AG09319 (cell line): ENCODE results near the gene ENHO.
"Not testable (repeated sequence)": the region's sequence is repeated elsewhere in the genome, so short reads cannot be mapped to it uniquely, and the experiment has no call there.

ENCODE experiments used
- DNase-seq: peaks from one replicate; pipeline ENCODE4 v3.0.0-alpha.2; 2010; ENCODE audit warnings: low read depth; ENCODE audit errors: extremely low read depth
- TF ChIP-seq, protein P1 (sequence below): IDR thresholded peaks from 2 replicates; pipeline ENCODE4 v1.5.1; 2011; ENCODE audit warnings: low read depth, mild to moderate bottlenecking, inconsistent platforms, low read length, moderate library complexity

The ENHO gene

DNA sequence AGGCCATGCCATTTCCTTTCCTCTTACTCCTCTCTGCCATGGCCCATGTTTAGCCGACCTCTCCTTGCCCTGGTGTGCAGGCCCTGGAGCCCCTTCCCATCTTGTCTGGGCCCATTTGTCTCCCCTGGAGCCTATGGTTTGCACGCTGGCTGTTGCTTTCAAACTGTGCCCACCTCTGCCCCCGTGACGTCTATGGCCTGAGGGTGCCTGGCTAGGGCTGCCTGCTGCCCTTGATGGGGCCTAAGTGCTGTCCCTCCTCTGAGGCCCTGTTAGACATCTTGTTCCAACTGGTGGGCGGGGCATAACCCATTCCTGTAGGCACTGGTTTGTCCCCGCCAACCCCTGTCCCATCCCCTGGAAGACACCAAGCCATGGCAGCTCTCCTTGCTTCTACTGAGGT is 22.7 kb upstream of the ENHO start:
- DNase-seq = no peak
- TF ChIP-seq, protein P1, sequence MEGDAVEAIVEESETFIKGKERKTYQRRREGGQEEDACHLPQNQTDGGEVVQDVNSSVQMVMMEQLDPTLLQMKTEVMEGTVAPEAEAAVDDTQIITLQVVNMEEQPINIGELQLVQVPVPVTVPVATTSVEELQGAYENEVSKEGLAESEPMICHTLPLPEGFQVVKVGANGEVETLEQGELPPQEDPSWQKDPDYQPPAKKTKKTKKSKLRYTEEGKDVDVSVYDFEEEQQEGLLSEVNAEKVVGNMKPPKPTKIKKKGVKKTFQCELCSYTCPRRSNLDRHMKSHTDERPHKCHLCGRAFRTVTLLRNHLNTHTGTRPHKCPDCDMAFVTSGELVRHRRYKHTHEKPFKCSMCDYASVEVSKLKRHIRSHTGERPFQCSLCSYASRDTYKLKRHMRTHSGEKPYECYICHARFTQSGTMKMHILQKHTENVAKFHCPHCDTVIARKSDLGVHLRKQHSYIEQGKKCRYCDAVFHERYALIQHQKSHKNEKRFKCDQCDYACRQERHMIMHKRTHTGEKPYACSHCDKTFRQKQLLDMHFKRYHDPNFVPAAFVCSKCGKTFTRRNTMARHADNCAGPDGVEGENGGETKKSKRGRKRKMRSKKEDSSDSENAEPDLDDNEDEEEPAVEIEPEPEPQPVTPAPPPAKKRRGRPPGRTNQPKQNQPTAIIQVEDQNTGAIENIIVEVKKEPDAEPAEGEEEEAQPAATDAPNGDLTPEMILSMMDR = no peak

DNA sequence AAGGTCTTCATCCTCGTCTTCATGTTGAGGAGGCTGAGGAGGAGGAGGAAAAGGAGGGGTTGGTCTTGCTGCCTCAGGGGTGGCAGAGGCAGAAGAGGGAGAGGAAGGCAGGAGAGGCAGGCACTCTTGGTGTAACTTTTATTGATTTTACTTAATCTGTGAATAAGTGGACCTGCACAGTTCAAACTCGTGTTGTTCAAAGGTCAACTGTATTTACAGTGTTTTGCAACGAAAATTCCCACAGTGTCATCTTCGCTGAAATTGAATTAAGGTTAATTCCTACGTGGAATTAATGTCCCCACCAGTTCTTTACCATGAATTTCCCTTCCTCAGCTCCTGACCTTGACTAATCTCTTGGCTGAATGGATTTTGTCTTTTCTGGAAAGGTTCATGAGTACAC is 21.2 kb upstream of the ENHO start:
- no peak for DNase-seq

DNA sequence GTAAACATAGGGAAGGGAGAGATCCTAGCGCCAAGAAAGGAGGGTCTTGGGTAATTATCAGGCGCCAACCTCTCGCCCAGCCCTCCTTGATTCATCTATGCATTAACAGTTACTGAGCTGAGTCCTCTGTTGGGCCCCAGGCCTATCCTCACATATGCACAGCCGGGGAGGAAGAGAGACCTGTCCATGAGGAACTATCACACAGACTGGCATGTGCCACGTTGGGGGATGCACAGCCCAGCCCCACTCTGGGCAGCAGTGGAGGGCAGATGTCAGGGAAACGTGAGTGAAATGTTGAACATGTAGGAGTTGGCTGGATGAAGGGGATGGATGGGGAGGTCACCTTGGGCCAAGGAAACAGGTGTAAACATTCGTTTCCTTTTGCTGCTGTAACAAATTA is 18.8 kb upstream of the ENHO start:
- TF ChIP-seq, protein P1 = no peak
- DNase-seq = no peak

More for the DNA sequence above, 21.2 kb upstream of the ENHO start:
- TF ChIP-seq, protein P1 = no peak

DNA sequence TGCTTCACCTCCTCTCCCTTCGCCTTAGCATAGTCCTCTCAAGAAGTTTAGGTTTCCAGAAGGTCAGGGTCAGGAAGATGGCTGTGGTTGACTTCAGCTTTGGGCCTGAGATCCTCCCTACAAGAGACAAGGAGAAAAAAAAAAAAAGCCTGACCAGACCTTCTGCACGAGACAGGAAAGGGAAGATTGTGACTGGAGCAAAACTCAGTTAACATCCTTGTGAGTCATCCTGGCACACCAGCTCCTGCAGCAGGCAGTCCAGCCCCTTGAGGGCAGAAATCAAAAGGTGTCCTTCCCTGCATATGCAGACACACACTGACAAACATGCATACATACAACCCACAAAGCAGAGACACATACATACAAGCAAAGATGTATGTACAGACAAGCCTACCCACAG is 18.0 kb upstream of the ENHO start:
- TF ChIP-seq, protein P1 = no peak
- DNase-seq = no peak

DNA sequence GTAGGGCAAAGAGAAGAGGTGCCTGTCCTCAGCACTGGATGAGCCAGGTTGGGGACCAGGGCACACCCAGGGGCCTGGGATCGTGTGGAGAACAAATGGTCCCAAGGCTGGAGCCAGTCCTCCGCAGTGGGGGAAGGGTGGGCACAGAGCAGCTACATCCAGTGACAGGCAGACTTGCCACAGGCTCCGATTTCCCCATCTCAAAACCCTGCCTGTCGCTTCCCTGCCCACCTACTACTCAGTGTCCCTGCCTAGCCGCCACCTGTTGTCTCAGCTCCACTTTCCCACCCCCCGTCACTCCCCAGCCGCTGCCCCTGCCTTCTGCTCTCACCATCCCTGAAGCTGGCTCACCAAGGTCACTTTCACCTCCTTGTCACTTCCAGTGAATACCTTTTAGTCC is 13.9 kb upstream of the ENHO start:
- TF ChIP-seq, protein P1 = no peak
- no peak for DNase-seq

DNA sequence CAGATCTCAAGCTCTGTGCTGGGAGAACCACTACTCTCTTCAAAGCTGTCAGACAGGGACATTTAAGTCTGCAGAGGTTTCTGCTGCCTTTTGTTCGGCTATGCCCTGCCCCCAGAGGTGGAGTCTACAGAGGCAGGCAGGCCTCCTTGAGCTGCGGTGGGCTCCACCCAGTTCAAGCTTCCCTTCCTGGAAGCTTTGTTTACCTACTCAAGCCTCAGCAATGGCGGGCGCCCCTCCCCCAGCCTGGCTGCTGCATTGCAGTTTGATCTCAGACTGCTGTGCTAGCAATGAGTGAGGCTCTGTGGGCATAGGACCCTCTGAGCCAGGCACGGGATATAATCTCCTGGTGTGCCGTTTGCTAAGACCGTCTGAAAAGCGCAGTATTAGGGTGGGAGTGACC is 9.3 kb upstream of the ENHO start:
- not testable (repeated sequence) for DNase-seq

DNA sequence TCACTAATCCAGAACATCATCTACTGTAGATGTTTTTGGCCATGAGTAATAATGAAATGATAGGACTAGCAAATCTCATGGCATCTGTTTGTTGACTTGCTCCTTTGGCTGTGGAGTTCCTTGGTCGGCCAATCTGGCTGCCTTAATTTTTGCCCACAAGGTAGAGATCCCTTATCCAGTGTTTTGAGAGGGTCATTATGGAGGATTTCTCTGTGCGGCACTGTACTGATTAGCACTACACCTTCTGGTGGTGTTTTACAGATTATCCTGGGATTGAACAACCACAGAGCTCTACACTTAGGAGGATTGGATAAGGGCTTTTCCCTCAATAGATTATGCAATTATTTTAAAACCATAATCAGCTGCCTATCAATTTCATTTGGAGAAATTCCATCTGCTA is 3.2 kb upstream of the ENHO start:
- DNase-seq = no peak
- TF ChIP-seq, protein P1 = no peak

DNA sequence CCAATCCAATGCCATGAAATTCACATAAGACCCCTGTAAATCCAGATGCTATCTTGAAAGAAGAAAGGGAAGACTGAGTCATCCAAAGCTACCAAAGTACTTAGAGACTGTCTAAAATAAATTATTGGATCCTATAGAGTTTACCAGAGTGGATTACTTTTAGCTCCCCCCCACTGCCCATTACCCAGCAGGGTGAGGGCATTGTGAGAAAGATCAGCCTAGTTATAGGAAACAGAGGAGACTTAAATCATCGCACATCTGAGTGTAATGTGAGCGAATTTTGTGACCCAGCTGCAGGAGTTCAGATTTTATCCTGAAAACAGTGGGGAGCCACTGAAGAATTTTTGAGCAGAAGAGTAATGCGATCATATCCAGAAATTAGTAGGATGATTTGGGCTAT is 1.6 kb upstream of the ENHO start:
- TF ChIP-seq, protein P1 = no peak
- DNase-seq = no peak
